Activated CD8-positive, alpha-beta T cell treated with anti-CD3 and anti-CD28 coated beads for 36 hours (primary cell): Measurements from ENCODE around the gene FBXO45. TPM values are rescaled to one million over a fixed set of nuclear protein-coding genes. Genes with fewer than 3 reads are reported as not detected.

Experiments used
- ATAC-seq: fragments of 200-7000 bp; cut with Tn5 transposase; one replicate; pipeline ENCODE4 v1.10.0; 2021; ENCODE audit warnings: mild to moderate bottlenecking, moderate library complexity
- CTCF ChIA-PET: fragments of 350-600 bp; sonication (Branson Sonifier 250); formaldehyde crosslinking; loops from one replicate; lab custom pipeline; 2021; ENCODE audit warnings: antibody characterized with exemption; lab: Charles Lee
- POLR2A ChIA-PET: fragments of 350-600 bp; sonication (Branson Sonifier 250); formaldehyde crosslinking; loops from one replicate; lab custom pipeline; 2021; ENCODE audit warnings: antibody characterized with exemption; lab: Charles Lee
- DNase-seq: peaks from one replicate; pipeline ENCODE4 v3.0.0-alpha.2; 2020
- H3K27ac Mint-ChIP-seq: one replicate; pipeline ENCODE4 v1.8.0; 2021; ENCODE audit warnings: mild to moderate bottlenecking, mixed read lengths
- H3K27me3 Mint-ChIP-seq: one replicate; pipeline ENCODE4 v1.8.0; 2021; ENCODE audit warnings: mixed read lengths
- H3K36me3 Mint-ChIP-seq: one replicate; pipeline ENCODE4 v1.8.0; 2021; ENCODE audit warnings: low read depth, mixed read lengths
- H3K4me1 Mint-ChIP-seq: one replicate; pipeline ENCODE4 v1.8.0; 2021; ENCODE audit warnings: low read depth, mixed read lengths
- H3K4me3 Mint-ChIP-seq: one replicate; pipeline ENCODE4 v1.8.0; 2021; ENCODE audit warnings: mild to moderate bottlenecking, moderate library complexity, mixed read lengths
- H3K9me3 Mint-ChIP-seq: one replicate; pipeline ENCODE4 v1.8.0; 2021; ENCODE audit warnings: mixed read lengths
- CTCF ChIP-seq: fragments of 200-600 bp; IDR thresholded peaks from one replicate; pipeline ENCODE4 v1.8.0; 2022; ENCODE audit warnings: antibody characterized with exemption, mild to moderate bottlenecking
- intact Hi-C: fragments of 100-400 bp; cut with micrococcal nuclease; formaldehyde crosslinking; loops from one replicate; pipeline ENCODE4 v1.10.0; 2022
- total RNA-seq, 2 experiments: library from RNA; stranded (reverse); gene quantifications; one replicate each; pipeline ENCODE4 v1.2.3, GENCODE V29; 2021

The FBXO45 gene
- total RNA-seq, 2 experiments from 2014 or later, result 18.2 TPM

- H3K4me3 Mint-ChIP-seq, result peak overlapping the region; percentile 25
- no peak for TF ChIP-seq CTCF
- peak; percentile 85 for DNase-seq
- H3K36me3 Mint-ChIP-seq, result no peaks in the 10 kb centered on the region
- POLR2A ChIA-PET, result interaction anchor here (1.4 to 1.9 kb wide), 3 partner anchors 8 to 20 kb away, joined by 4 to 7 read pairs (median 4); no protein-coding TSS in a partner anchor
- H3K4me1 Mint-ChIP-seq, result peaks cover 31% of the 10 kb centered on the region
- H3K27ac Mint-ChIP-seq, result peak overlapping the region; percentile 73
- intact Hi-C loops, result no loop called here
- H3K9me3 Mint-ChIP-seq, result no peaks in the 10 kb centered on the region
- H3K27me3 Mint-ChIP-seq, result no peaks in the 10 kb centered on the region
- CTCF ChIA-PET, result interaction anchor here (1.5 kb wide), 1 partner anchor 11 kb away, joined by 6 read pairs; no protein-coding TSS in a partner anchor
- ATAC-seq, result peak; percentile 74
Observed at GRCh38 chr3:196620161-196620604, 51.7 kb downstream of the FBXO45 start.

- peak overlapping the region; percentile 73 for H3K27ac Mint-ChIP-seq
- POLR2A ChIA-PET, result interaction anchor here (1.4 to 1.9 kb wide), 3 partner anchors 8 to 20 kb away, joined by 4 to 7 read pairs (median 4); no protein-coding TSS in a partner anchor
- DNase-seq (no peak), ATAC-seq (no peak)
- H3K36me3 Mint-ChIP-seq, result no peaks in the 10 kb centered on the region
- CTCF ChIA-PET, result interaction anchor here (1.2 kb wide), 1 partner anchor 11 kb away, joined by 6 read pairs; no protein-coding TSS in a partner anchor
- no peak overlapping the region for H3K4me3 Mint-ChIP-seq
- TF ChIP-seq CTCF, result no peak
- H3K9me3 Mint-ChIP-seq, result no peaks in the 10 kb centered on the region
- intact Hi-C loops, result no loop called here
- no peaks in the 10 kb centered on the region for H3K27me3 Mint-ChIP-seq
- peaks cover 35% of the 10 kb centered on the region for H3K4me1 Mint-ChIP-seq
Observed at GRCh38 chr3:196620684-196621083, 52.2 kb downstream of the FBXO45 start.

GRCh38 chr3:196621611-196622010 is 53.2 kb downstream of the FBXO45 start:
- ChIA-PET CTCF (interaction anchor here (1.2 to 1.6 kb wide), 3 partner anchors 9 to 15 kb away, joined by 5 to 7 read pairs (median 6); no protein-coding TSS in a partner anchor), POLR2A (interaction anchor here (0.6 to 1.9 kb wide), 4 partner anchors 9 to 326 kb away, joined by 4 to 6 read pairs (median 4); no protein-coding TSS in a partner anchor)
- no peak overlapping the region for H3K27ac Mint-ChIP-seq
- DNase-seq, result no peak
- no peak for ATAC-seq
- no peaks in the 10 kb centered on the region for H3K27me3 Mint-ChIP-seq
- H3K9me3 Mint-ChIP-seq, result no peaks in the 10 kb centered on the region
- intact Hi-C loops, result no loop called here
- no peaks in the 10 kb centered on the region for H3K36me3 Mint-ChIP-seq
- TF ChIP-seq CTCF, result no peak
- H3K4me3 Mint-ChIP-seq, result no peak overlapping the region
- H3K4me1 Mint-ChIP-seq, result peaks cover 39% of the 10 kb centered on the region

- Mint-ChIP-seq H3K4me3 (peak overlapping the region; percentile 65), H3K27me3 (no peaks in the 10 kb centered on the region), H3K4me1 (peaks cover 51% of the 10 kb centered on the region), H3K27ac (peak overlapping the region; percentile 95), H3K36me3 (no peaks in the 10 kb centered on the region), H3K9me3 (no peaks in the 10 kb centered on the region)
- ATAC-seq (peak; percentile 77), DNase-seq (peak; percentile 88)
- no peak for TF ChIP-seq CTCF
- ChIA-PET POLR2A (no interaction called here), CTCF (interaction anchor here (0.7 to 2.0 kb wide), 3 partner anchors 15 to 61 kb away, joined by 3 to 13 read pairs (median 3); no protein-coding TSS in a partner anchor)
- intact Hi-C loops, result no loop called here
Observed at GRCh38 chr3:196624067-196624790, 55.8 kb downstream of the FBXO45 start.

- ATAC-seq (no peak), DNase-seq (no peak)
- peaks cover 55% of the 10 kb centered on the region for H3K4me1 Mint-ChIP-seq
- peak overlapping the region; percentile 95 for H3K27ac Mint-ChIP-seq
- H3K27me3 Mint-ChIP-seq, result no peaks in the 10 kb centered on the region
- ChIA-PET CTCF (interaction anchor here (1.0 to 2.0 kb wide), 2 partner anchors 16 to 60 kb away, joined by 3 to 13 read pairs; no protein-coding TSS in a partner anchor), POLR2A (no interaction called here)
- H3K9me3 Mint-ChIP-seq, result no peaks in the 10 kb centered on the region
- intact Hi-C loops, result no loop called here
- no peaks in the 10 kb centered on the region for H3K36me3 Mint-ChIP-seq
- TF ChIP-seq CTCF, result no peak
- peak overlapping the region; percentile 65 for H3K4me3 Mint-ChIP-seq
Observed at GRCh38 chr3:196624907-196625306, 56.4 kb downstream of the FBXO45 start.
